Right ventricle myocardium inferior (tissue), 1 donor: ENCODE results near the gene SND1. TPM values are rescaled to one million over a fixed set of nuclear protein-coding genes. Genes with fewer than 3 reads are reported as not detected.

Experiments used
- ATAC-seq: fragments of 200-7000 bp; cut with Tn5 transposase; one replicate; pipeline ENCODE4 v1.9.1; 2020; ENCODE audit warnings: mild to moderate bottlenecking, moderate library complexity
- DNase-seq: peaks from one replicate; pipeline ENCODE4 v3.0.0; 2021; ENCODE audit errors: missing footprints
- intact Hi-C: fragments of 100-400 bp; cut with DNase I; formaldehyde crosslinking; loops from one replicate; pipeline ENCODE4 v1.11.0; 2022
- total RNA-seq: library from RNA; stranded (reverse); fragmentation: NEBNext Ultra II Directional; extraction: Animal tissue kit (Norgen Biotek cat#: 25700); gene quantifications from one replicate; pipeline ENCODE4 v1.2.1, GENCODE V29; 2021
- donor health status: DM: no; HTN: yes; CAD: no; lungs with severe emphysema.

Gene SND1
- total RNA-seq, 1 donor from 2014 or later, result 85.0 TPM

DNA sequence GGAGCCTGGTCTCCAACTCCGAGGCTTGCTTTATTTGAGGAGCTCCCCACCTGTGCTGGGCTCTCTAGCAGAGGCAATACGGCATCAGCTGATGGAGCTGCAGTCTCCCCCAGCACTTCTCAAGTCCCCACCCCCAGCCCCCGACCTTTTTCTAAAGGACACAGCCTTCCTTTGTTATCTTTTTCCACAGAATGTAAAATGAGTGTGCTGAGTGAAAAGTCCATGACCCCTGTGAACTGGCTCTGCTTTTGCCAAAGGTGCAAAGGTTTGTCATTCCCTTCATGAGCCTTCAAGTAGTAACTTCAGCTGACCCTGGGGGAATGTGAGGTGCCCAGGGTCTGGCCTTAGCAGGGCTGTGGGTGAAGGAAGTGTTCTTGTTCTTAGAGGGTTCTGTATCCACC lies 353.8 kb downstream of the SND1 start:
- DNase-seq (no peak), ATAC-seq (no peak)
- intact Hi-C loops, result no loop called here

DNA sequence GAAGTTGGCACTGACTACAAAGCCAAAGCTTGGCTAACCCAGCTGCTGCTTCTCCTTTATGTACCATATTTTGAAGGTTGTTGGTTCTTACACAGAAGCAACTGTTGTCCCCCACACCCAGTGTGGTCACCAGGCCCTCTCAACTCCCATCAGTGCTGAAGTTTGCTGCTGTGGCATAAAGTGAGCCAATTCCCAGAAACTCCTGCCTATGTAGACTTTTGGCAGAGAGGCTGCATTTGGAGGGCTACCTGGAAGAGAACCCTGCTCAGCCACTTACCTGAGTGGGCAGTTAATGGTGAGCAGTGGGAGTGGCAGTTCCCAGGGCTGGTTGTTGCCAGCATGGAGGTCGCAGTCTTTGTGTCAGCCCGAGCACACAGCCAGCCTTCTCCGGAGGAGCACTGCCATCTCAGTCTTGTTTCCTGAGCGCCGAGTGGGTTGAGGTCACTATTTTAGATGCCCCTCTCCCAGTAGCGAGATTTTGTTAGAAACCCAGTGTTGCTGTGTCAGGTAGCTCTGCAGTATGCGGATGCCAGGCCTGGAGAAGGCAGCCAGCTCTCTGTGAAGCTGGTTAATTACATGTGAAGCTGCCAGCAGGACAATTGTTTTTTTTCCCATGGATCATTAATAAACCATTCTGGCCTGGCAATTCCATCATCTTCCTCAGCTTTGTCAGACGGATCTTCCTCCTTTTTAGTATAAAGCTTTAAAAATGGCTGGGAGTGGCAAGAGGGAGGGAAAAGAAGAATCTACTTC lies 354.7 kb downstream of the SND1 start:
- DNase-seq (no peak), ATAC-seq (no peak)
- intact Hi-C loops, result no loop called here

DNA sequence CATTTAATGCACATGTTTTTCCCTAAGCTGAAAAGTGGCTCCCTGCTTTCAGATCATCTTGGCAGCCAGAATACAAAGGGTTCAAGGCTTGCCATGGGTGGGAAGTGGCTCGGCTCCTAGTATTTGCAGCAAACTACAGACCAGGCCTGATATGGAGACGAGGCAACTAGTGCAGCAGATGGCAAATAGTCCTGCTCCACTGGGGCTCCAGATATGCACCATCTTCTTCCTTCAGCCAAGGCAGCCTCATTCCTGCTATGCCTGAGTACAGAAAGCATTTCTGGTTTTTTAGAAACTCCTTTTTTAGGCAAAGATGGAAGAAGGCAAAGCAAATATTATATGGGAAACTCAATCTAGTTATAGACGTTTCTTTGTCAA lies 355.3 kb downstream of the SND1 start:
- intact Hi-C loops, result no loop called here
- ATAC-seq, result no peak

GRCh38 chr7:128008141-128008540 lies 356.1 kb downstream of the SND1 start:
- DNase-seq (no peak), ATAC-seq (no peak)
- intact Hi-C loops, result no loop called here

More for the DNA sequence above, 355.3 kb downstream of the SND1 start:
- DNase-seq, result no peak

- no peak for ATAC-seq
Observed at GRCh38 chr7:128008744-128009143, 356.8 kb downstream of the SND1 start.

DNA sequence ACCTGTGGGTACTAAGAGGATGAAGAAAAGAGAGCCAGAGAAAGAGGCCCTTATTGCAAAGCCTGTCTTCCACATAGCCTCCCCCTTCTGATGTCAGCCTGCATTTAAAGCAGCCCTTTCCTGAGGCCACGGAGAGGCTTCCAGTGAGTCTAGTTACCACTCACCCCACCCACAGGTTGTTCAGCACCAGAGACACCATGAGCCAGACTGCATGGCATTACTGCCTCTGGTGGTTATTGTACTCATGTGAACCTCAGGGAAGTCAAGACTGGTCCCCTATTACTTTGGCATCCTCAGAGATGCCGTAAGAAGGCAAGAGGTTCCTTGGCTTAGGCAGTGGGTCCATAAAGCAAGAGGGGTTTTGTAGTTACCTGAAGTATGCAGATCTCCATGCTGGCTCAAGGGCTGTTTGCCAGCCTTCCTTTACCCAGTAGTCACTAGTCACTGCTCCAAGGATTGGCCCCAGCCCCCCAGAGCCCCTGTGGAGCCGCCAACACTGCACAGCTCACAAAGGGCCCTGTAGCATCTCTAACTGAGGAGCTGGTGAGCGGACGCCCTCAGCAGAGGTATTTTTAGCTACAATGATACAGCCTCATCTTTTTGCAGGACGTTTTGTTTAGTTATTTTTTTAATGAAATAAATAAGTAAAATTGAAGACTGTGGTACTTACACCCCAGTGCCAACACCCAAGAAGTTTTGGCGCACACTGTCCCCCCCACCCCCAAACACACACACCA lies 358.6 kb downstream of the SND1 start:
- ATAC-seq (peak; percentile 51), DNase-seq (no peak)
- intact Hi-C loops, result no loop called here

More at GRCh38 chr7:128008744-128009143, 356.8 kb downstream of the SND1 start:
- intact Hi-C loops, result no loop called here
- no peak for DNase-seq

- ATAC-seq (peak; percentile 74), DNase-seq (no peak)
- intact Hi-C loops, result no loop called here
Observed at GRCh38 chr7:128011131-128011661, 359.2 kb downstream of the SND1 start.

- intact Hi-C loops, result no loop called here
- DNase-seq (no peak), ATAC-seq (no peak)
Observed at GRCh38 chr7:128014811-128015210, 362.8 kb downstream of the SND1 start.

DNA sequence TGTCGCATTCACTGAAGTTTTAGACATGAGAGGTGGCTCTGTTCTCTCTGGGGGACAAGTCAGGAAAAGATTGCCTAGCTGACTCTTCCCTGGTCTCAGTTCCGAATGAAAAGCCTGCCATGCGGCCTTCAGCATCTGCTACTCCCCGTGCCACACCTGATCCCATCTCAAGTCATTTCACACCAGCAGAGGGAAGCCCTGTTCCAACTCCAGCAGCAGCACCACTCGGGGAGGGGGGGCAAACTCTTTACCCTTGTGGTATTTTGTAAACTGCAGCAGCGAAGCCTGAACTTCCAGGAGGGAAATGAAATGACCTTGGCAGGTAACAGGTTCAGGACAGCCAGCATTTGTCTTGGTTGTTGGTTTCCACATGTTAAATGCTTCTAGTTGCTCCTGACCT lies 365.5 kb downstream of the SND1 start:
- intact Hi-C loops, result no loop called here
- ATAC-seq, result no peak

GRCh38 chr7:128017862-128018845 lies 366.2 kb downstream of the SND1 start:
- intact Hi-C loops, result no loop called here
- DNase-seq (no peak), ATAC-seq (peak; percentile 37)

More for the DNA sequence above, 365.5 kb downstream of the SND1 start:
- no peak for DNase-seq

GRCh38 chr7:128019288-128019687 lies 367.3 kb downstream of the SND1 start:
- DNase-seq, result no peak
- intact Hi-C loops, result no loop called here
- ATAC-seq, result no peak

GRCh38 chr7:128020159-128020558 lies 368.2 kb downstream of the SND1 start:
- ATAC-seq (no peak), DNase-seq (no peak)
- intact Hi-C loops, result no loop called here

DNA sequence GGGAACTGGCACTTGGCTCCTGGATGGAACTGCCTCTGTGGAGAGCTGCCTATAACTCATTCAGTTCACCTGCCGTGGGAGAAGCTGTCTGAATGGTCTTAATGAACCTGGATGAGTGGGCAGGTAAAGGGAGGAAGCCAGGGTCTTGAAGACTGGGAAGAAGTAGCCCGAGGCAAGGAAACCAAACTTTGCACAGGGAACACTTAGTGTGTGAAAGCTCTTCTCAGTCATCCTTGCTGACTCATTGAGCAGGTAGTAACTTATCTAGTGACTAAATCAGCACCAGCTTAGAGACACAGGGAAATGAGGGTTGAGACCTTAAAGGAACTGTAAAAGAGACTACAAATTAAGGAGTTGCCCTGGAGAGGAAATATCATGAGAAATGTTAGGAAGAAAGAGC lies 369.4 kb downstream of the SND1 start:
- DNase-seq (no peak), ATAC-seq (no peak)
- intact Hi-C loops, result no loop called here

DNA sequence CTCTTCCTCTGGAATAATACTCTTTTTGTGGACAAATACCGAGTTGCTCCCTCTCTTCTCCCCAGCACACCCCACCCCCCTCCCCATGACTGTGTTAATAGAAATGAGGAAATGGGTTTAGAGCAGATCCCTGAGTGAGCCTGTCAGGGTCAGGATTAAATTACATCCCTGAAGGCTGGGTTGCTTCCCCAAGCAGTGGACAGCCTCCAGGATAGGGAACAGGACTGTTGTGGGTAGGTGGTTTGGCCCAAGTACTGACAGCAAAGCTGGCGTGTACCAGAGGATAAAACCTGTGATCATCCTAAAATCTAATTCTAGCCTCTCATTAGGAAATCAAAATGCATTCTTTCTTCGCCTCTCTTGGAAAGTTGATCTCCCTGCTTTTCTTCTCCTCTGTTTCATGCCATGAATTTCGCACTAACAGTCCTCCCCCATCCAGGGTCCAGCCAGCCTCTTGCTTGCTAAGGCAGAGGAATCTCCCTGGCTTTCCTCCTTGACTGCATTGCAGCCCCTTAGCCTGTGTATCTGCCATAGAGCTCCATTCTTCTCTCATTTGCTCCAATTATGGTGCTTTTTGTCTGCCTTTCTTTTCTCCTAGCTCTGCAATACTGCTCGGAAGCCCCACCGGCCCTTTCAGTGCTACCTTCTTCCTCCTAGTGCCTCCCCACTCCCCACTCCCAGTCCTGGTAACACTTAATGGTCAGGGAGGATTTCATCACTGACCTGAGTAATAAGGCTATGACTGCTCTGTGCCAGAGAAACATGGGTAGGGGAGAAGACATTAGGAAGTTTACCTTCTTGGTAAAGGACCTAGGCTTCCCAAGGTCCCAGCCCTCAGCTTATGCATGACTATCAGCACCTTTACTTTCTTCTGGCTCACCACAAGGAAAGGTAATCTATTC lies 370.9 kb downstream of the SND1 start:
- intact Hi-C loops, result no loop called here
- no peak for DNase-seq
- ATAC-seq, result no peak

DNA sequence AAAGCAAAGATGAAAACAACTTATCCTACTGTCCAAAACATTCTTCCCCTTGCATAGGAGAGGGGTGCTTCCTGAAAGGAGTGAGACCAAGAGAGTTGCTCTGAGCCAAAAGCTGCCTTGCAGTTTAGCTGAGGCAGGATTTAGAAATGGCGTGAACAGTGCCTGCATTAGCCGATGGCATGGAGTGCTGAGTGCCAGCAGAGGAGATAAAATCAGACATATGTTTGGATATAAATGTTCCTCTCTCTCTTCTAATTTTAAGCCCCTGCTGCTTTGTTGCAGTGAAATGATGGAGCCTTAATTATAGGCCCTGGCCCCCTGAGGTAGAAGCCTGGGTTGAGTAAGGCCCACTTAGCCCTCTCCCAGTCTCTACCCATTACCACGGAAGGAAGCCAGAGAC lies 372.2 kb downstream of the SND1 start:
- DNase-seq (no peak), ATAC-seq (no peak)
- intact Hi-C loops, result no loop called here

DNA sequence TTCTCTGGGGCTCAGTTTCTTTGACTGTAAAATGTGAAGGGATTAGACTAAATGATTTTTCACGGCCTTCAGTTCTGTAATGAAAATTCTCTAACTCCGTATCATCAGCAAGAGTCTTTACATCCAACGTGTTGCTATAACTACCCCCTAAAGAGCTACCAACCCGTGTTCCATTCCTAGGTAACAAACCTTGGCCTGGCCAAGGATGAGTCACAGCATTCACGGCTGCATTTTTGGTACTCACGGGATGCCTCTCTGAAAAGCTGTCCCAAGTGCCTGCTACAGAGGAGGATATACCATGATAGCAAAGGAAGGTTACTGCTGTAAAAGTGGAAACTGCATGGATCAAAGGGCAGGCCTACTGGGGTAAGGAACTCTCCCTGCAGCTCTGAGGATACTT lies 373.4 kb downstream of the SND1 start:
- ATAC-seq (no peak), DNase-seq (no peak)
- intact Hi-C loops, result no loop called here

DNA sequence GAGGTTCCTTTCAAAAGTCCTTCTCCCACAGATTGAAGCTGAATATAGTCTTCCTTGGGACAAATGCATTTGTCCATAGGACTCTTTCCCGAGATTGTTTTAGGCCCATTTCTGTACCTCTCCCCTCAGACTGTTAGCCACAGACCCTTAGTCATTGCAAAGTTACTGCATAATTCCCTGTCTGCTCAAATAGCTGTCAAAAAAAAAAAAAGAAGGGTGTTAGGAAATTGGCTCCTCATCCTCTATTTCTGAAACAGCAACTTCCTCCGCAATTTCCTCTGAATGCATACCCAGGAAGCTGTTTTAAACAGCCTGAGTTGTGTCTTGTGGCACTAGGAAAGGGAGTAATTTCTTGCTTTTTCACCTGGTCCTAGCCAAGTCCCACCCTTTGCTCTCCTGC lies 373.8 kb downstream of the SND1 start:
- DNase-seq, result no peak
- no peak for ATAC-seq
- intact Hi-C loops, result no loop called here

- ATAC-seq, result no peak
- DNase-seq, result no peak
- intact Hi-C loops, result no loop called here
Observed at GRCh38 chr7:128026551-128026950, 374.6 kb downstream of the SND1 start.
